ENCODE data around the gene TNNT3. TPM values are rescaled to one million over a fixed set of nuclear protein-coding genes. Genes with fewer than 3 reads are reported as not detected.

The TNNT3 gene
- total and polyA plus RNA-seq, 9 donors = 2,869 to 9,783 (median 6,353) TPM

GRCh38 chr11:1923201-1923956, 3.9 kb downstream of the TNNT3 start:
- DNase-seq = no peak
- Histone ChIP-seq H3K4me1 (ENCODE audit: control insufficient read depth, insufficient read depth, low read length) (peaks cover 98% of the 10 kb centered on the region), H3K27ac (ENCODE audit: low read length) (peak overlapping the region; percentile 99), H3K4me3 (ENCODE audit: low read length) (peak overlapping the region; percentile 65), H3K9me3 (replicated peaks; ENCODE audit: control insufficient read depth, low read depth, low read length) (no peaks in the 10 kb centered on the region), H3K36me3 (ENCODE audit: control insufficient read depth, insufficient read depth, low read length) (peaks cover 49% of the 10 kb centered on the region), H3K27me3 (ENCODE audit: control insufficient read depth, insufficient read depth, low read length) (no peaks in the 10 kb centered on the region)
- WGBS (ENCODE audit: insufficient coverage) = 77% methylated on average over 13 of the region's 22 CpGs

GRCh38 chr11:1924181-1924580, 4.7 kb downstream of the TNNT3 start:
- H3K9me3 ChIP-seq (replicated peaks; ENCODE audit: control insufficient read depth, low read depth, low read length) = no peaks in the 10 kb centered on the region
- peak overlapping the region; percentile 65 for H3K4me3 ChIP-seq (ENCODE audit: low read length)
- peak overlapping the region; percentile 99 for H3K27ac ChIP-seq (ENCODE audit: low read length)
- no peaks in the 10 kb centered on the region for H3K27me3 ChIP-seq (ENCODE audit: control insufficient read depth, insufficient read depth, low read length)
- DNase-seq = peak; percentile 72
- 63% methylated on average over 15 of the region's 17 CpGs for WGBS (ENCODE audit: insufficient coverage)
- H3K36me3 ChIP-seq (ENCODE audit: control insufficient read depth, insufficient read depth, low read length) = peaks cover 56% of the 10 kb centered on the region
- H3K4me1 ChIP-seq (ENCODE audit: control insufficient read depth, insufficient read depth, low read length) = peaks cover 98% of the 10 kb centered on the region

DNA sequence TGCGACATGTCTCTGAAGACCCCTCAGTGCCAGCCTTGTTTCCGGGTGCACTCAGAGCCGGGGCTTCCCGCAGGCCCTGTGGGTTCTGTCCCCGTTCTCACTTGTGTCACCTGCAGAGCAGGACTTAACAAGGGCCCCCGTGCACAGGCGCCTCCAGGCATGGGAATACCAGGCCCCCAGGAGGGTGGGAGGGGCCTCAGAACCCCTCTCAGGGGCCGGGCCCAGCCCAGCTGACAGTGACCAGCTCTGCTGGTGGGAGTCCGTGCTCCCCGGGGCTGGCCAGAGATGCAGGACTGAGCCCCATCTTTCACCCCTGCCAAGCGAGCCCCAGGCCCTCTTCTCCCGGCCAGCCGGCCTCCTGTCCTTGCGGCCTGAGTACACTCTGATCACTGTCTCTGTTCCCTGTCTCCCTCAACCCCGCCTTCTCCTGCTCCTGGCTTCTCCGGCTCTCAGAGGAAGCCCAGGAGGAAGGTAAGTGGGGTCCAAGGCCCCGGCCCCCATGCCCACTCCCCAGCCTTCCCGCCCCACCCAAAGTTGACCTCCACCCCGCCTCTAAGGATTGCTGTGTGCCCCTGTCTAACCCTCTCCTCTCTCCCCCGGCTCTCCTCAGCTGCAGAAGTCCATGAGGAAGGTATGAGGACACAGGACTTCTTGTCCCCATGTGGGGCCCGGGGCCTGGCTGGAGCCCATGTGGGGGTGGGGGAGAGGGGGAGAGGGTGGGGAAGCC, 5.3 kb downstream of the TNNT3 start:
- Histone ChIP-seq H3K36me3 (ENCODE audit: control insufficient read depth, insufficient read depth, low read length) (peaks cover 61% of the 10 kb centered on the region), H3K27ac (ENCODE audit: low read length) (peak overlapping the region; percentile 99), H3K9me3 (replicated peaks; ENCODE audit: control insufficient read depth, low read depth, low read length) (no peaks in the 10 kb centered on the region), H3K27me3 (ENCODE audit: control insufficient read depth, insufficient read depth, low read length) (no peaks in the 10 kb centered on the region), H3K4me1 (ENCODE audit: control insufficient read depth, insufficient read depth, low read length) (peaks cover 98% of the 10 kb centered on the region), H3K4me3 (ENCODE audit: low read length) (peak overlapping the region; percentile 65)
- DNase-seq = no peak
- WGBS (ENCODE audit: insufficient coverage) = 61% methylated on average over 13 of the region's 21 CpGs

GRCh38 chr11:1925373-1926155, 6.1 kb downstream of the TNNT3 start:
- Histone ChIP-seq H3K27me3 (ENCODE audit: control insufficient read depth, insufficient read depth, low read length) (no peaks in the 10 kb centered on the region), H3K4me3 (ENCODE audit: low read length) (peak overlapping the region; percentile 9), H3K36me3 (ENCODE audit: control insufficient read depth, insufficient read depth, low read length) (peaks cover 66% of the 10 kb centered on the region), H3K27ac (ENCODE audit: low read length) (peak overlapping the region; percentile 99), H3K4me1 (ENCODE audit: control insufficient read depth, insufficient read depth, low read length) (peaks cover 98% of the 10 kb centered on the region), H3K9me3 (replicated peaks; ENCODE audit: control insufficient read depth, low read depth, low read length) (no peaks in the 10 kb centered on the region)
- no peak for DNase-seq
- 95% methylated on average over 10 of the region's 23 CpGs for WGBS (ENCODE audit: insufficient coverage)

- H3K27ac ChIP-seq (ENCODE audit: low read length) = peak overlapping the region; percentile 99
- 80% methylated on average over 37 of the region's 41 CpGs for WGBS (ENCODE audit: insufficient coverage)
- H3K9me3 ChIP-seq (replicated peaks; ENCODE audit: control insufficient read depth, low read depth, low read length) = no peaks in the 10 kb centered on the region
- DNase-seq = no peak
- no peaks in the 10 kb centered on the region for H3K27me3 ChIP-seq (ENCODE audit: control insufficient read depth, insufficient read depth, low read length)
- H3K4me3 ChIP-seq (ENCODE audit: low read length) = peak overlapping the region; percentile 9
- peaks cover 66% of the 10 kb centered on the region for H3K36me3 ChIP-seq (ENCODE audit: control insufficient read depth, insufficient read depth, low read length)
- peaks cover 96% of the 10 kb centered on the region for H3K4me1 ChIP-seq (ENCODE audit: control insufficient read depth, insufficient read depth, low read length)
These were observed 6.9 kb downstream of the TNNT3 start for GRCh38 chr11:1926156-1927025.

GRCh38 chr11:1927026-1927847, 7.7 kb downstream of the TNNT3 start:
- H3K9me3 ChIP-seq (replicated peaks; ENCODE audit: control insufficient read depth, low read depth, low read length) = no peaks in the 10 kb centered on the region
- H3K4me3 ChIP-seq (ENCODE audit: low read length) = peak overlapping the region; percentile 9
- DNase-seq = peak; percentile 93
- H3K27ac ChIP-seq (ENCODE audit: low read length) = peak overlapping the region; percentile 99
- no peaks in the 10 kb centered on the region for H3K27me3 ChIP-seq (ENCODE audit: control insufficient read depth, insufficient read depth, low read length)
- peaks cover 67% of the 10 kb centered on the region for H3K36me3 ChIP-seq (ENCODE audit: control insufficient read depth, insufficient read depth, low read length)
- peaks cover 95% of the 10 kb centered on the region for H3K4me1 ChIP-seq (ENCODE audit: control insufficient read depth, insufficient read depth, low read length)
- 41% methylated on average over 26 of the region's 28 CpGs for WGBS (ENCODE audit: insufficient coverage)

DNA sequence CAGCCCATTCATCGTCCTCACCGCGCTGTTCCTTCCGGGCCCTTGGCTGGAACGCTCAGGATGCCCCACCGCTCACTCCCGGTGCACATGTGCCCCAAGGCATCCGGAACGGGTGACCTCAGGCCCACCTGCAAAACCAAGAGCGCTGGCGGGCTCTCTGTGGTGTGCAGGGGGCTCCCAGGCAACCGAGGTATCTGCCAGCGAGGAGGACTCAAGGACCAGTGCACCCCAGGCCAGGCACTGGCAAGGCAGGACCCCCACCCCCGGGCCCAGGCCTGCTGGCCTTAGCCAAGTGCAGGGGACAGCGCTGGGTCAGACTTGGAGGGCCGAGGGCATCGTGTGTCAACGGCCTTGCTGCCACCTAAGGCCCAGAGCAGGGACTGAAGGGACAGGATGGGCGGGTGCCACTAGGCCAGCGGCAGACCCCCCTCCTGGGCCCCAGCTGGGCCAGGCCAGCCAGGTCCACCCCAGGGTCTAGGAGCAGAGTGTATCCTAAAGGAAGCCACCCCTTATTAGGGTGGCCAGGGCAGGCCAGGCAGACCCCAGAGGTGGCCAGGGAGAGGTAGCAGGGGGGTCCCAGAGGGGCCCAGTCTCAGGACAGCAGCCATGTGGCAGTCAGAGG, 8.5 kb downstream of the TNNT3 start:
- H3K27ac ChIP-seq (ENCODE audit: low read length) = peak overlapping the region; percentile 99
- H3K27me3 ChIP-seq (ENCODE audit: control insufficient read depth, insufficient read depth, low read length) = no peaks in the 10 kb centered on the region
- H3K9me3 ChIP-seq (replicated peaks; ENCODE audit: control insufficient read depth, low read depth, low read length) = no peaks in the 10 kb centered on the region
- 71% methylated on average over 20 of the region's 20 CpGs for WGBS (ENCODE audit: insufficient coverage)
- peaks cover 70% of the 10 kb centered on the region for H3K36me3 ChIP-seq (ENCODE audit: control insufficient read depth, insufficient read depth, low read length)
- peaks cover 92% of the 10 kb centered on the region for H3K4me1 ChIP-seq (ENCODE audit: control insufficient read depth, insufficient read depth, low read length)
- peak overlapping the region; percentile 9 for H3K4me3 ChIP-seq (ENCODE audit: low read length)
- DNase-seq = no peak

DNA sequence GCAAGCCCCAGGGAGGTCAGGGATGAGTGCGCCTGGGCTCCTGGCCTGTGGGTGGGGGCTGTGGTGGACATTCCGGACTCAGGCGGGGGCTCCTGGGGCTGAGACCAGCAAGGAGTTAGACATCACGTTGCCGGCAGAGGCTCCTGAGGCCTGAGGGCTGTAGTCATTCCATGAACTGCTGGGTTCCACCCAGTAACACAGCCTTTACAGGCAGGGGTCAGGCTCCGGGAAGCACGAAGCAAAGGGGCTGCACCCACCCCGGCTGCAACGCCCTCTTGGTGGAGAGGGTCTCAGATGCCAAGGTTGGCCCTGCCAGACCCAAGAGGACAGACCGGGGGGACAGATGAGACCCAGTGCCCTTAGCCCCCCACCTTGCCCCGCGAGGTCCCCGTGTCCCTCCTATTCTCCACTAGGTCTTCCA, 9.0 kb downstream of the TNNT3 start:
- Histone ChIP-seq H3K36me3 (ENCODE audit: control insufficient read depth, insufficient read depth, low read length) (peaks cover 71% of the 10 kb centered on the region), H3K27ac (ENCODE audit: low read length) (peak overlapping the region; percentile 99), H3K4me1 (ENCODE audit: control insufficient read depth, insufficient read depth, low read length) (peaks cover 91% of the 10 kb centered on the region), H3K9me3 (replicated peaks; ENCODE audit: control insufficient read depth, low read depth, low read length) (no peaks in the 10 kb centered on the region), H3K27me3 (ENCODE audit: control insufficient read depth, insufficient read depth, low read length) (no peaks in the 10 kb centered on the region), H3K4me3 (ENCODE audit: low read length) (peak overlapping the region; percentile 8)
- 56% methylated on average over 13 of the region's 13 CpGs for WGBS (ENCODE audit: insufficient coverage)
- DNase-seq = peak; percentile 73
